ENCODE measurements around the gene RPRML.

The RPRML gene

DNA sequence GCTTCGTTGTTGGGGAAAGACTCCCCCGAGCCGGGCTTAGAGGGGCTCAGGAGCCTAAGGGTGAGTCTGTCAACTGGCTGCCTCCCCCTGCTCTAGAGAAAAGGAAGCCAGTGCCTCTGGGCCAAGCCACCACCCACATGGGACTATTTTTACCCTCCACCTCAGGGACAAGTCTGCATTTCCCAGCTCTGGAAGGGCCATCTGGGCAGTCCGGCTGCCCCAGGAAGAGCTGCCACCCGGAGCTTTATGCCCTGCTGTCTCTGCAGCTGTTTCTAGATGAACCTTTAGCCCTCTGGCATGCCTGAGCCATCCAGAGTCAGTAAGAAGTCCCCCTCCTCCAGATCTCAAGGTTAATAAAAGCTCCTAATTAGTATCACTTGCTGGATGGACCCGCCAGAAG lies 5.3 kb upstream of the RPRML start:
- no peak overlapping the region for H3K9ac ChIP-seq (ENCODE audit: insufficient read length, low read depth)
- no peaks in the 10 kb centered on the region for H3K36me3 ChIP-seq (ENCODE audit: insufficient read depth, insufficient read length, low read length)
- TF ChIP-seq SUZ12 (IDR thresholded peaks at IDR 0.05; ENCODE audit: extremely low read depth, insufficient read depth, insufficient read length) (no peak), YY1 (IDR thresholded peaks at IDR 0.05; ENCODE audit: insufficient read depth, insufficient read length) (no peak), ZNF274 (IDR thresholded peaks at IDR 0.05; ENCODE audit: low read depth, low read length) (no peak)
- no peak overlapping the region for H3K4me3 ChIP-seq (ENCODE audit: insufficient read length, low read depth)
- DNase-seq (ENCODE audit: low read depth, low spot score): no peak
- H3K4me1 ChIP-seq (ENCODE audit: insufficient read depth, insufficient read length): peaks cover 9% of the 10 kb centered on the region
- H3K9me3 ChIP-seq (ENCODE audit: insufficient read depth, low read length): no peaks in the 10 kb centered on the region
- peaks cover 3% of the 10 kb centered on the region for H3K27me3 ChIP-seq (ENCODE audit: insufficient read depth, insufficient read length)

- Histone ChIP-seq H3K27me3 (ENCODE audit: insufficient read depth, insufficient read length) (peaks cover 5% of the 10 kb centered on the region), H3K9ac (ENCODE audit: insufficient read length, low read depth) (no peak overlapping the region), H3K36me3 (ENCODE audit: insufficient read depth, insufficient read length, low read length) (no peaks in the 10 kb centered on the region), H3K9me3 (ENCODE audit: insufficient read depth, low read length) (no peaks in the 10 kb centered on the region), H3K4me3 (ENCODE audit: insufficient read length, low read depth) (no peak overlapping the region), H3K4me1 (ENCODE audit: insufficient read depth, insufficient read length) (peaks cover 9% of the 10 kb centered on the region)
- TF ChIP-seq ZNF274 (IDR thresholded peaks at IDR 0.05; ENCODE audit: low read depth, low read length): no peak
- no peak for TF ChIP-seq SUZ12 (IDR thresholded peaks at IDR 0.05; ENCODE audit: extremely low read depth, insufficient read depth, insufficient read length)
- no peak for TF ChIP-seq YY1 (IDR thresholded peaks at IDR 0.05; ENCODE audit: insufficient read depth, insufficient read length)
- DNase-seq (ENCODE audit: low read depth, low spot score): no peak
These were observed 4.7 kb upstream of the RPRML start for GRCh38 chr17:46983782-46984181.

DNA sequence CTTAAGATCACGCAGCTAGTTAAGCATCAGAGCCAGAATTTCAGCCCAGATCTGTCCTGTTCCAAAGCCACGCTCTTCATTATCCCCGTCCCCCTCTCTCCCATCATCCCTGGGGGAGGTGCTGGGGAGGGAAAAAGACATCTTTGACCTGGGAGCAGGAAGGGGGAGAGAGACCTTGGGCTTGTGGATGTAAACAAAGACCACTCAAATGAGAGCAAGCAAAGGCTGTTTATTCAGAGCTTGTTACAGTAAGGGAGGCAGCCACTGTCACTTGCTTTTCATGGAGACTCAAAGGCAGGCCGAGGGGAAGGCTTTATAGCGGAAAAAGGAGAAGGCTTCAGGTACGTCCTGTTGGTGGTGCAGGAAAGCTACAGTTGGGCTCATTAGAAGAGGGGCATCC lies 3.5 kb upstream of the RPRML start:
- Histone ChIP-seq H3K9me3 (ENCODE audit: insufficient read depth, low read length) (no peaks in the 10 kb centered on the region), H3K4me3 (ENCODE audit: insufficient read length, low read depth) (no peak overlapping the region), H3K27me3 (ENCODE audit: insufficient read depth, insufficient read length) (peaks cover 16% of the 10 kb centered on the region), H3K36me3 (ENCODE audit: insufficient read depth, insufficient read length, low read length) (no peaks in the 10 kb centered on the region), H3K9ac (ENCODE audit: insufficient read length, low read depth) (no peak overlapping the region), H3K4me1 (ENCODE audit: insufficient read depth, insufficient read length) (peaks cover 9% of the 10 kb centered on the region)
- no peak for TF ChIP-seq ZNF274 (IDR thresholded peaks at IDR 0.05; ENCODE audit: low read depth, low read length)
- no peak for TF ChIP-seq SUZ12 (IDR thresholded peaks at IDR 0.05; ENCODE audit: extremely low read depth, insufficient read depth, insufficient read length)
- TF ChIP-seq YY1 (IDR thresholded peaks at IDR 0.05; ENCODE audit: insufficient read depth, insufficient read length): no peak
- no peak for DNase-seq (ENCODE audit: low read depth, low spot score)

DNA sequence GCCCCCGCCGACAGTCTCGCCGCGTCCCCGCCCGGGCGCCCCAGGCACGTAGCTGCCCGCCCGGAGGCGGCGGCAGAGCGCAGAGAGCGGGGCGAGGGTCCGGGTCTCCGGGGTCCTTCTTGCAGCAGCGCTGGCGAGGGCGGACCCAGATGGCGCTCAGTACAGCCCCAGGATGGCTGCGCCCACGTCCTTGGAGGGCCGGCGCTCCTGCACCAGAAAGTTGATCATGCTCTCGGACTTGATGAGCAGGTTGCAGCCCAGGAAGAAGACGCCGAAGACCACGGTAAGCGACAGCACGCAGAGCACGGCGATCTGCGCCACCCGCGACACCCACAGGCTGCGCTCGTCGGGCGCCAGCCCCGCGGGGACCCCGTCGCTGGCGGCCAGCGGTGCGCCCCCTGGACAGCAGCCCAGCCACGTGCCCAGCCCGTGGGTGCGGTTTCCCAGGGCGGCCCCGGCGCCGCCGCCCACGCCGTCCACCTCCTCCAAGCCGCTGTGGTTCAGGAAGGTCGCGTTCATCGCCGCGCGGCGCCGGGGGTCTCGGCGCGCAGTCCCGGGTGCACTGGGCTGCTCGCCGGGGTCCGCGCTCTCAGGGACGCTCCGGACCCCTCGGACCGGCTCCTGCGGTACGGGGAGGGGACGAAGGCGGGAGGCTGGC lies 435 bp downstream of the RPRML start:
- Histone ChIP-seq H3K36me3 (ENCODE audit: insufficient read depth, insufficient read length, low read length) (no peaks in the 10 kb centered on the region), H3K9ac (ENCODE audit: insufficient read length, low read depth) (peak overlapping the region; percentile 76), H3K4me1 (ENCODE audit: insufficient read depth, insufficient read length) (peaks cover 16% of the 10 kb centered on the region), H3K9me3 (ENCODE audit: insufficient read depth, low read length) (no peaks in the 10 kb centered on the region), H3K27me3 (ENCODE audit: insufficient read depth, insufficient read length) (peaks cover 16% of the 10 kb centered on the region), H3K4me3 (ENCODE audit: insufficient read length, low read depth) (peak overlapping the region; percentile 84)
- DNase-seq (ENCODE audit: low read depth, low spot score): no peak
- no peak for TF ChIP-seq SUZ12 (IDR thresholded peaks at IDR 0.05; ENCODE audit: extremely low read depth, insufficient read depth, insufficient read length)
- no peak for TF ChIP-seq YY1 (IDR thresholded peaks at IDR 0.05; ENCODE audit: insufficient read depth, insufficient read length)
- no peak for TF ChIP-seq ZNF274 (IDR thresholded peaks at IDR 0.05; ENCODE audit: low read depth, low read length)

- Histone ChIP-seq H3K27me3 (ENCODE audit: insufficient read depth, insufficient read length) (peaks cover 16% of the 10 kb centered on the region), H3K9ac (ENCODE audit: insufficient read length, low read depth) (peak overlapping the region; percentile 76), H3K36me3 (ENCODE audit: insufficient read depth, insufficient read length, low read length) (no peaks in the 10 kb centered on the region), H3K9me3 (ENCODE audit: insufficient read depth, low read length) (no peaks in the 10 kb centered on the region), H3K4me3 (ENCODE audit: insufficient read length, low read depth) (peak overlapping the region; percentile 84), H3K4me1 (ENCODE audit: insufficient read depth, insufficient read length) (peaks cover 16% of the 10 kb centered on the region)
- TF ChIP-seq ZNF274 (IDR thresholded peaks at IDR 0.05; ENCODE audit: low read depth, low read length): no peak
- no peak for TF ChIP-seq SUZ12 (IDR thresholded peaks at IDR 0.05; ENCODE audit: extremely low read depth, insufficient read depth, insufficient read length)
- no peak for DNase-seq (ENCODE audit: low read depth, low spot score)
These were observed 1.1 kb downstream of the RPRML start for GRCh38 chr17:46977750-46978488.

GRCh38 chr17:46977348-46977747 lies 1.7 kb downstream of the RPRML start:
- H3K4me3 ChIP-seq (ENCODE audit: insufficient read length, low read depth): peak overlapping the region; percentile 84
- no peaks in the 10 kb centered on the region for H3K36me3 ChIP-seq (ENCODE audit: insufficient read depth, insufficient read length, low read length)
- peak; percentile 80 for DNase-seq (ENCODE audit: low read depth, low spot score)
- TF ChIP-seq ZNF274 (IDR thresholded peaks at IDR 0.05; ENCODE audit: low read depth, low read length) (no peak), YY1 (IDR thresholded peaks at IDR 0.05; ENCODE audit: insufficient read depth, insufficient read length) (peak; percentile 66), SUZ12 (IDR thresholded peaks at IDR 0.05; ENCODE audit: extremely low read depth, insufficient read depth, insufficient read length) (no peak)
- H3K4me1 ChIP-seq (ENCODE audit: insufficient read depth, insufficient read length): peaks cover 16% of the 10 kb centered on the region
- H3K9ac ChIP-seq (ENCODE audit: insufficient read length, low read depth): peak overlapping the region; percentile 76
- peaks cover 16% of the 10 kb centered on the region for H3K27me3 ChIP-seq (ENCODE audit: insufficient read depth, insufficient read length)
- no peaks in the 10 kb centered on the region for H3K9me3 ChIP-seq (ENCODE audit: insufficient read depth, low read length)

GRCh38 chr17:46976626-46977270 lies 2.3 kb downstream of the RPRML start:
- no peak overlapping the region for H3K9ac ChIP-seq (ENCODE audit: insufficient read length, low read depth)
- no peak for DNase-seq (ENCODE audit: low read depth, low spot score)
- TF ChIP-seq ZNF274 (IDR thresholded peaks at IDR 0.05; ENCODE audit: low read depth, low read length) (no peak), YY1 (IDR thresholded peaks at IDR 0.05; ENCODE audit: insufficient read depth, insufficient read length) (no peak), SUZ12 (IDR thresholded peaks at IDR 0.05; ENCODE audit: extremely low read depth, insufficient read depth, insufficient read length) (no peak)
- peaks cover 16% of the 10 kb centered on the region for H3K27me3 ChIP-seq (ENCODE audit: insufficient read depth, insufficient read length)
- H3K9me3 ChIP-seq (ENCODE audit: insufficient read depth, low read length): no peaks in the 10 kb centered on the region
- H3K4me1 ChIP-seq (ENCODE audit: insufficient read depth, insufficient read length): peaks cover 12% of the 10 kb centered on the region
- no peaks in the 10 kb centered on the region for H3K36me3 ChIP-seq (ENCODE audit: insufficient read depth, insufficient read length, low read length)
- no peak overlapping the region for H3K4me3 ChIP-seq (ENCODE audit: insufficient read length, low read depth)
